NCI-H187 treated with DMSO at 0.1 percent for 48 hours (cell line): ENCODE results near the gene STRIT1.

Source experiments
- DNase-seq: peaks from one replicate; lab custom pipeline; 2025; lab: John Stamatoyannopoulos, UW

Gene STRIT1

DNA sequence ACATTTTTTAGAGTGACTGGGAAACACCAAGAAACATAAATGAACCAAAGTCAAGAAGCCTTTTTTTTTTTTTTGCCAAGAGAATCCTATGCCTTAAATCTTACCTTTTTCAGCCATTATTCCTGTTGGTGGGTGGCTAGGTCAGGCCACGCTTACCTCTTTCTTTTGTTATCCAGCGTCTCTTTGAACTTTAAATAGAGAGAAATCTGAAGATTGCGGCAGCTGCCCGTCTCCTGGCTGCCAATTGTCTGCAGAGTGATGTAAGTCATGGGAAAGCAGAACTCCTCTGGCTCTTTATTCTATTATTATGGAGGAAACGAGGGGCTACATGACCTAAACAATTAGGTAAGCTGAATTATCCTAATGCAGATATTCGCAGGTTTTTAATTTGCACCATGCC is at the start of gene STRIT1:
TSS of gene STRIT1 (minus strand) at position 168 of the 400 bp plus-strand sequence.
- no peak for DNase-seq

DNA sequence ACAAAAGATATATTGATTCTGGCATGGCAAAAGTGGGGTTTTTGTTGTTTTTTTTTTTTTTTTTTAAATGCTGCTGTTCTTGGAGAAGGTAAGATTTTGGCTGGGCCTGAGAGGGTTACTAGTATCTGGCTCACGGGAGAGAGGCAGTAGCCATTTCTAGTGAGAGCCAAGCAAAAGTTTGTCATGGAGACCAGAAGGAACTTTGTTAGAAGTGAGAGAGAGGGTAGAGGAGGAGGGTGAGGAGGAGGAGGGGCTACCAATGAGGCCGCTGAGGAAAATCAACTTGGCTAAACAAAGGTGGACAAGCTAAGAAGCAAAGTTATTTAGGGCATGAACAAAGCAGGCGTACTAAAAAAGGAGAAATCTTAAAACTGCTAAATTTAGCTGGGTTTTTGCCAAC is 48.9 kb upstream of the STRIT1 start:
- no peak for DNase-seq

DNA sequence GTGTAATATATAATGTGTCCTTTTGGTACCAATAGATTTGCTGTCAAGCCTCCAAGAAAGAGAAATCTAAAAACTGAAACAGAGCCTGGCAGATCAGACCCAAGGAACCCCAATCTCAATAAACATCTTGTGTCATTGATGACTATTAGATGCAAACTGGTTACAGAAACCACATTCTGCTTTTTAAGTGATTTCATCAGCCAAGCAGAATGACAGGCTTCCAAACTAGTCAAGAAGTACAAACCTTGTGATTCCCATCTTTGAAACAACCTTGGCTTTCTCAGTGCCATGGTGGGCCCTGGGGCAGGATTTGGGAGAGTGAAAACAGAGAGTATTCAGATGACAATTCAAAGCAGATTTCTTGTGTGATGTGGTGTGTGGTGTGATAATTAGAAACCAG is 45.6 kb upstream of the STRIT1 start:
- DNase-seq: no peak

DNA sequence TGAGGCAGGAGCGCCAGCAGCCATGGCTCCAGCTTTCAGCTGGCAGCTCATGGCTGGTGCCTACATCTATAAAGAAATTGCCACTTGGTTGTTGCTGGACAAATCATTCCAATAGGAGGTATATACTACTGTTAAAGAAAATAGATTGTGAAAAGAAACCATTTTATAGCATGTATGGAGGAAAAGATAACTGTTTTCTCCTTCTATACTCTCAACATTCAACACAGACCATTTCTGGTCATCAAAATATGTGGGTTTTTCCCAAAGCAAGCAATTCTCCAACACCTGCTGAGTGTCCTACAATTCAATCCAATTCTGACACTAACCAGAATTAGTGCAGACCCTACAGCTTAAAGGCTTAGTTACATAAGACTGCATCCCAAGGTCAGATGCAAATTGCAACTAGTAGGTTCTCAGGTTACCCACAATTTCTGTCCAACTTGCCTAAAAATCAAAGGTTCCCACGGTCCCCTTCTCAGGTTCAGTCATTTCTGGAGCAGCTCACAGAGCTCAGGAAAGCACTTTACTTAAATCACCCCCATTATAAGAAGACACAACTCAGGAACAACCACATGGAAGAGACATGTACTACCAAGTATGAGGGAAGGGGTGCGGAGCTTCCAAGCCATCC is 42.4 kb upstream of the STRIT1 start:
- no peak for DNase-seq

DNA sequence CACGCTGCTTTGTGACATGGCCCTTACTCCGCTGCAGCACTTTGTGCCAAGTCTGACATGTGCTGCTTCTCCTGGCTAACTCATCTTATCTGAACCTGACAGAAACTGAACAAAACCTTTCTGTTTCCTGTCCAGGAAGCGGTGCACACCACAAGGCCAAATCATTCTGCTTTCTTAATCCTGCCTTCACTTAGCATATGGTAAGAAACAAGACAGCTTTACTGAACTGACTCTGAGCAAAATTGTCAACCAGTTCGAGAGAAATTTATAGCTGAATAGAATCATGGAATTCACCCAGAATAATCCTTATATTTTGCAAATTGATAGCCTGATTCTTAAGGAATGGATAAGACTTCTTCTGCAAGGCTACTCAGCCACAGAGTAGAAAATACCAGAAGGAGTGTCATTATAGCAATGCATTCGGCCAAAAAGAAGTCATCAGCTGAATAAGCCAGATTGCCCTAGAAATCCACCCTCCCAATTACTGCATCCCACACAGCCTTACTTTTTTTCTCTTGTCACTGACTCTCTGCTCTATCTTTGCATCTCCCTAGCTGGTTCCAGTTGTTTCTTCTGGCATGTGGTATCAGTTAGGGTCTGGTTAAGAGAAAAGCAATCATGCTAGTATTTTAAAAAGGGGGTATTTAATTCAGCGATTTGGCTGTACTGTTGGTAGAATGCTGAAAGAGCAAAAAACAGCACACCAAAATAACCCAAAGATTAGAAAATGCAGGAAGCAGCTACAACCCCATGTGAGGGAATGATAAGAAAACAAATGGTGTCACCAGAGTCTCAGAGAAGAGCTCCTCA is 41.6 kb upstream of the STRIT1 start:
- no peak for DNase-seq

DNA sequence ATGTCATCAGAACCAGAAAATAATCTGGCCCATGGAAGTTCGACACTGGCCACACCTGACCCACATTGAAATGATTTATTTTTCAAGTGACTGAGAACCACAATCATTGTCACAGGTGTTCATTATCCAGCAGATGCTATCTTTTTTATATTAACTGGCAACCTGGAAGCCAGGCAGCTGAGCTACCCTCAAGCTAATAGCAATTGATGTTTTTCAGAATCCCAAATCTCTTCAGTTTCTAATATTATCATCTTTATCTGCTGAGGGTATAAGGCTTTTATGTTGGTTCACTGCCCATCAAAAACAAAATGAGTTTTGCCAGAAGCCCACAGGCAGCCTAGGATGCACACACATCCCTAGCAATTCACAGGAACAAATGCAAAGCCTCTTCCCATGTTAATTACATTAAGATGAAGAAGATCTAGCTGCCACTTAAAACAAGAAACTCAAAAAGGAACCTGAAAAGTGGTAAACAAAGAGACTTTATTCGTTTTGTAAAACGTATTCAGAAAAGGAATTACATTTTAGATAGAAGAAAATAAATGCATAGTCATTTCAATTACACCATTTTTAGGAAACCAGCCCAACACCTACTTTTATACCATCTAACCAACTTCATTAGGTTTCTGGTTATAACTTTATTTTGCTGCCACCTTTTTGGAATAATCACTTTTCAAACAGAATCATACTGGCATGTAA is 40.9 kb upstream of the STRIT1 start:
- DNase-seq: no peak

DNA sequence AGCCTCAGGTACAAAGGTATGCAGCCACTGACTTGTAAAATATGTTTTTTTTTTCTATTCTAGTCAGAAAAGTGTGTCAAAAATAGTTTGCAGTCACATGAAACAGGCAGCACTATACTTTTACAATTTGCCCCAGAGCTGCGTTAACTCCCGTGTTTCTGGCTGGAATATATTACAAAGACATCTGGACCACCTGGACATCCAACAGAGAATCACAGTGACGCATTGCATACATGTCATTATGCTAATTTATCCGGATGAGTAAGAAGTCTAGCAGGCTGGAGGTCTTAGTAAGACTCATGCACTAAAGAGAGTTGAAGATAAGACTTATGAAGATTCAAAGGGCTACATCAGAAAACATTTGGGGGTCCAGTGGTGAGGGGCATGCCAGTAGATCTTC is 39.2 kb upstream of the STRIT1 start:
- no peak for DNase-seq

DNA sequence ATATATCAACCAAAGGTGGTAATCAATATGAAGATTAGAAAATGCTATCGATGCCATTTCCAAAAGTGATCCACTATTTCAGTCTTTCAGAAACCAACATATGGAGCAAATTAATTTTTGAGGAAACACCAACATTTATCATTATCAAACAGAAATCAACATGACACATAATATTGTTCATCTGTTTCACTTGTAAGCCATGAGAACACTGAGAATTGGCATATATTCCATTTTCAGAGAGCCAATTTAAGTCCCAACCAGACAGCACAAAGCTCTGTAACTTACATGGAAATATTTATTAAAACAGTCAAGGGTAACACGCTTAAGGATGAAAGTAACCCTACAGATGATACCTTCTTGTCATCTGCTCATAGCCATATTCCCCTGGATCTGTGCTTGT is 37.6 kb upstream of the STRIT1 start:
- no peak for DNase-seq

DNA sequence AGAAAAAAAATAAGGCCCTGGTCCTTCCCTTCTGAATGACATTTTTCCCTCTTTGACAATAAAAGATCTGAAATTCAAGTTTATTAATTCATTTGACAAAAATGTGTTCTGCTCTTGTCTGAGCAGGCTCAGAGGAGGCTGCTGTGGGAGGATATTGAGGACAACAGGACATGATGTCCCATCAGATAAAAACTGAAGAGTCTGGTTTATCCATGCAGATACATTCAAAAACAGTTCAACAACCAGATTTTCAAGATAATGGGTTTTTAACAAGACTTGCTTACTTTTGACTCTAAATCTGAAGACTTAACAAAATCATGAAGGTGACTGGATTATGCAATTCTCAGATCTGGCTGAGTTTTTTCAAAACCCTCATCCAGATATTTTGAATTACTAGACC is 36.9 kb upstream of the STRIT1 start:
- no peak for DNase-seq

DNA sequence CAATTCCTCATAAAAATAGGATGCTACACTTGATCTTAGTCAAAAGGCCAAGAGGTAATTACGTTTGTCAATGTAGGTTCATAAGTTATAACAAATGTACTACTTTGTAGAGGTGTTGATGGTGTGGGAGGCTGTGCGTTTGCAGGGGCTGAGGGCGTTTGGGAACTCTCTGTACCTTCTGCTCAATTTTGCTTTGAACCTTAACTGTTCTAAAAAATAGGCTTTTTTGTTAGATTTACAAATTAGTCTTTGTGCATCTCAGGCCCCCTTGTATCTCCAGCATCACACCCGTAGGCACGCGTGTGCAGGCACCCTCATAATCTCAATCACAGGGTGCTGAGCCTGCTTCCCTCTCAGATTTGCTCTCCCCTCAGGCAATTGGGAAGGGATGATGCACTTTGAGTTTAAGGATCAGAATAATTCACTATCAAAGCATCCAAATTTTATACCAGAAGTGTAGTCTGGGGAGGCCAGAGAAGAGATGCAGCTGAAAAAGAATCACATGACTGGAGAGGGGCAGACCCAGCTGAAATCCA is 36.1 kb upstream of the STRIT1 start:
- DNase-seq: no peak

DNA sequence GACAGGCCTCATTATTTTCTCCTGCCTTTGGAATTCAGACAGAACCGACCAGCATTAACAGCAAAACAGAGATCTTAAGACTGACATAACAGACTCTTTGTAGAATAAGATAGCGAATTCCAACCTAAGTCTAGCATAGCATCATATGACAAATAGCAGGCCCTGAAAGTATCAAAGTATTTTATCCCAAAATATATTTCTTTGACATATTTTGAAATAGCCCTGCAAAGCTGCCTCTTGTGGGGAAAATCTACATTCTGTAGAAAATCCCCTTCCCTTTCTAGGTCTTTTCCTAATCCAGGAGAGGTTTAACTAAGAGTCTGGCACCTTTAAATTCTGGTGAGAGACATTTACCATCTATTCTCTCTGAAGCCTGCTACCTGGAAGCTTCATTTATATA is 34.4 kb upstream of the STRIT1 start:
- DNase-seq: no peak

DNA sequence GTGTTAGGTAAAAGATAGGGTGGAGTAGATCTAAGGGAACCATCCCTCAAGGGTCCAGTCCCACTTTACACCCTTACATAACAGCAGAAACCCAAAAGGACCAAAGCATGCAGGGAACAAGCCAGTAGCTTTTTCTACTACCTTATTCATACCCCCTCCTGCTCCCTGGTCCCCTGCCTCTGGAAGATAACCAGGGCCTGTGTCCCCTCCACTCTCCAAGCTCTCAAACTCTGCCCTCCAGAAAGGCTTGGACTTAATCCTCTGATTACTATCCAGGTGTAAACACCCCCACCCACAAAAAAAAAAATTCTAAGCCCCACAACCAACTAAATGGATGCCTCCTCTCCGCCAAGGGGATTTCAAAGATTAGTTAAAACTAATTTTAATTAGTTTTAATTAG is 33.9 kb upstream of the STRIT1 start:
- no peak for DNase-seq

DNA sequence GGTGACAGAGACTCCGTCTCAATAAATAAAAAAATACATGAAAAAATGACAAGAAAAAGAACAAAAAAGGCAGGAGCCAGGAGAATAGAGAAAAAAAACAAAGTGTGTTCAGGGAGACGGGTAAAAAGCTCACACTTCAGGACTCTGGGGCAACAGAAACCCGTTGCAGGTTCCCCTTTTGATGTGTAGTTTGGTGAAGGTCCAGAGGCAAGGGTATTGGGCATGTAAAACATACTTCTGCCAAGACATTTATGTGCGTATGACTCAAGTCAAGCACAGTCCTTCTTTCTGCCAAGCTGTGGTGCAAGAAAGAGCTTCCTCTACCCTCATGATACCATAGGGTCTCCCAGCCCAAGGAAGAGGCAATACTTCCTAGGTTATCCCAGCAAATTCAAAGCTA is 33.4 kb upstream of the STRIT1 start:
- no peak for DNase-seq

DNA sequence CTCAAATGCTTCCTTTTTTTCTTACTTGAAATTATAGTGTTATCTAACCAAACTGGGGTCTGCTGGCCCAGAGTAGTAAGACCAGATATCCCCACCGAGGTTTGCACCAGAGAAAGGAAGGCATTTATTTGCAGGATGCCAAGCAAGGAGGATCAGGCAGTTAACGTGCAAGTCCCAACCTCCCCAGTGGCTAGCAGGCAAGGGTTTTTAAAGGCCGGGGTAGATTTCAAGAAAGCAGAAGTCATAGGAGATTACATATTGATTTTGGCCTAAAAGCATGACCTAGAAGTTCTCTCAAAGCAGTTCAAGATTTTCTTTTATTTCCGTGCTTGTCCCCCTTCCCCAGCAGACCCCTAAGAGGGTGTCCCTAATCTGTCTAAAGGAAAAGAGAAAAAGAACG is 32.8 kb upstream of the STRIT1 start:
- DNase-seq: no peak

DNA sequence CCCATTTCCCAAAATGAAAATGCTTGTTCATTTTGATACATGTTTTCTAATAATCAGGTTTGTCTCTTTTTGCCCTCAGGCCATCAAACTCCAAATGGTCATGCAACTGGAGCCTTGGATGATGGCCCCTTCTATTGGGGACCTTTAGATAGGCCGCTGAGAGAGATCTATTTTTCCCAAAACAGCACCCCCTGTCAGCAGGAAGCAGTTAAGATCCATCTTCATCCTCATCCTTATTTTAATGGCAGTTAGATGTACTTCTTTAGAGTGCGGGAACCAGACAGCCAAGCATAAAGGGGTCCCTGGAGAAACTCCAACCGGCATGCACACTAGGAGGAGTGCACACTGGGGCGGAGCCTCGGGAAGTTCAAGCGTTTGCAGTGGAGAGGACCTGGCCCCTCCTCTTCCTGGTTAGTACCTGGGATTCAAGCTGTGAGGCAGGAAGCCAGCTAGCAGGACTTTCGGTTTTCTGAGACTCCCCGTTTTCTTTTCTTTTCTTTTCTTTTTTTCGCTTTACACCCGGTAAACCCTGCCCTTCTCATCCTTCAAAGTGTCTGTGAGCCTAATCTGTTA is 31.9 kb upstream of the STRIT1 start:
- DNase-seq: no peak

DNA sequence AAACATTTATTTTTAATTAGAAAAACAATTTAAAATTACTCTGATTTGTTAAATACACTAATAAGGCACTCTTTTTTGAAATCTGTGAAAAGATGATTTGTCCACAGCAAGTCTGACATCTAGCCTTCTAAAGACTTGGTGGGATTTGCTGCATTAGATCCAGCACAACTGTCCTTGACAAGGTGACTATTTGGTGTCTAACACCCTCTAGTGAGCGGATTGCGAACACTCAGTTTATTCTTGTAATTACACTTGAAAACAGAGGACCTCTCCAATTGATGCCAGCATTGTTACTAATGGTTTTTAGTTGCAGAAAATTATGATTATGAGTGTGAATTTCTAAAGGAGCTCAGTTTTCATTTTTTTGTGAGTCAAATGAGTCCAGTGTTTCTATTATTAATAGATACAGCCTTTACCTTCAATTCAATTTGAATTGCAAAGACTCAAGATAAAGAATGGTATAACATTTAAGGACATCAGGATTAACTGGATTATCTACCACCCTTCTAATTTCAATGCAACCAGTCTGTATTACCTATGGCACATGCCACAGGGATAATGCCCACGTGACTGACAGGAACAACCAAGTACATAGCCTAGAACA is 29.7 kb upstream of the STRIT1 start:
- DNase-seq: no peak

DNA sequence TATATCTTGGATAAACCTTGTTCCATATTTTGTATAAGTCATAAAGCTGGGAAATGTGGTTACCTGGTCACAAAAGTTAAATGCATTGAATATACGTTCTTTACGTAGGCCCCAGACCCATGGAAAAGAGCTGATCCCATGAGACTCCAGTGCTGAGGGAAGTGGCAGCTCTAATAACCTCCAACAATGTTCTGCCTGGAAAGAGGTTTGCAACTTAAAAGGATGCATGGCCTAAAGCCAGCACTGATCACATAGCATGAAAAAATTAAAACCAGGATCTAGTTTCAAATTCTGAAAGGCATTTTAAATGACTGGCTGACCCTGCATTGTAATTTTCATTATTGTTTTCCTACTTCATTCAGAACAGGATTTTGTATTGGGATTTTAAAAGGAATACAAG is 27.9 kb upstream of the STRIT1 start:
- DNase-seq: no peak

DNA sequence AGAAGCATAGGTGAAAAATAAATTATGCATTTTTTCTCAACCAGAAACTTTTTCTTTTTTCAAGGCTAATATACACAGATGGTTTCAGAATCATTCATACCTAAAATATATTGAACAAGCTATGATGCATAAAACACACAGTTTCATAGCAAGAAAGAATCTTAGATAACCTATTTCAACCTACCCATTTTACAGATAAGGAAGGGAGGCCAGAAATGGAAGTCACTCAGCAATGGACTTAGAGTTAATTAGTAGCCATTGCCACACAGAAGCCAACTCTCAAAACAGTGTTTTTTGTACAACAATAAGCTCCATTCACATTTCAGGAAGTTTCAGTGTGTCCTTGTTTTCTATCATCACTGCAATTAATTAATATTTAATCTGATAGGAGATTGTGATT is 27.5 kb upstream of the STRIT1 start:
- DNase-seq: no peak

DNA sequence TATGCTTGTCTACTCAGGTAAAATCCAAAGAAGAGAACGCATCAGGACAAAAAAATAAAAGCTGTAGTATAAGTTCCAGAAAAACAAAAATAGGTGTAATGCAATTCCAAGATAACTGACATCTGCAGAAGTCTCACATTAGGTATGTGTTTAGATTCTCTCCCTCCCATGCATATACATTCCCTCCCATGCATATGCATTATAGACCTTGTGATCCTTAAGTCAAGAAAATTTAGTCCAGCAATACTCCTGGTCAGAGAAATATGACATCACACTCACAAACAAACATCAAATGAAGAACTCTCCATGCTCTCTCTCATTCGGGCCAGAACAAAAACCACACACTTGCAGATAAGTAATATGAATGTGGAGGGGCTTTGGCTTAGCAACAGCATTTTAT is 25.3 kb upstream of the STRIT1 start:
- no peak for DNase-seq

DNA sequence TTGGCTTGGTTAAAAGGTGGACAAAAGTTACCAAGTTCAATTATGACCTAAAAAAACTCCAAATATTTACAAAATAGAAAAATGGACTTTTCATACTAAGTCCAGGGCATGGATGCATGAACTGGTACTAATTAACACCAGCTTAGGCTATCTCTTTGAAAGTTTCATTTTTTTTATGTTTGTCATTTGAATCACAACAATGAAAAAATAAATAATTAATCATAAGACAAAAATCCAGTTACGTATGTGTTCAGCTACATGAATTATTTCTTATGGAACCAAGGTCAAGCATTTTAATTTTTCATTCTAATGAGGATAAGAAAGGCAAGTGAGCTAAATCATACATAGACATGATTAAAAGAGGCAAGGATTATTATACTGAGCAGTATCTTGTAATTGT is 23.7 kb upstream of the STRIT1 start:
- DNase-seq: no peak

DNA sequence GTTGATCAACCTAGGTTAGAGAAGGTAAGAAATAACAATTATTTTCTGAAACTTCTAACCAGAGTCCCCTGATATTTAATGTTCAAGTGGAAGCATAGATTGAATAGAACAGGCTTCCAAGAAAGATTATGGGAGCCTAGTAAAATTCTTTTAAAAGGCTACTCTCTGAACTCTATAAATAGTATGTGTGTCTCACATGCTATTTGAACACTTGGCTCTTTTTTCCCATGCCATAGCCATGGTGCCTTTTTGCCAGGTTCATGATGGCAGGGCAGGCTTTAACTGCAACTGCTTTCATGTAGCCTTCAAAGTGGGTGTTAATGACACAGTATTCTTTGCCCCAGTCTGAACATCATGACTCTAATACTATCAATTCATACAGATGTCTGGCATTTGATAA is 22.9 kb upstream of the STRIT1 start:
- no peak for DNase-seq

DNA sequence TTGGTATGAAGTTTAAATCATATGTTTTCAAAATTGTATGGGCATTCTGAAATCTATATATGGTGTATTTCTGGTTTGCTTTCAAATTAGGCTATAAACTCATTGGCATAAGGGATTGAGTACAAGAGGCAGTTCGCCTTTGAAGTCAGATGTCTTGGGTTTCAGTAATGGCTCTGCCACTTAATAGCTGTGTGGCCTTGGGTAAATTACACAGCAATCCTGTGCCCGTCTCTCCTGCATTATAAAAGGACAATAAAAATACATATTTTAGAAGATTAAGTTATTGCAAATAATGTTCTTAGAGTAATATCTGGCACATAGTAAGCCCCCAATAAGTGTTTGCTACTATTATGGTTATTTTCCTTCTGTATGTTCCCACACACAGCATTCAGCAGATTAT is 20.4 kb upstream of the STRIT1 start:
- DNase-seq: no peak
